GM12892 (cell line): ENCODE measurements around the gene E2F4.

ENCODE experiments used
- POLR2A ChIP-seq: IDR thresholded peaks from 2 replicates; pipeline ENCODE4 v1.6.1; 2011; ENCODE audit warnings: low read depth, low read length, control low read depth
- POLR2AphosphoS5 ChIP-seq: IDR thresholded peaks from 2 replicates; pipeline ENCODE4 v1.6.1; 2011; ENCODE audit warnings: low read depth, low read length, control low read depth
- TAF1 ChIP-seq: IDR thresholded peaks from 2 replicates; pipeline ENCODE4 v1.6.1; 2011; ENCODE audit warnings: low read depth, mild to moderate bottlenecking, control low read depth, low read length, borderline replicate concordance

GRCh38 chr16:67197704-67198103 is 5.7 kb downstream of the E2F4 start:
- TF ChIP-seq TAF1 (no peak), POLR2A (no peak), POLR2AphosphoS5 (no peak)
